H9 (cell line): ENCODE data around the gene MAP2. TPM values are rescaled to one million over a fixed set of nuclear protein-coding genes. Genes with fewer than 3 reads are reported as not detected.

Experiments used
- DNase-seq: peaks from one replicate; pipeline ENCODE4 v3.0.0-alpha.2; 2017
- H2AFZ ChIP-seq: one replicate; pipeline ENCODE4 v1.6.1; 2013; ENCODE audit warnings: mild to moderate bottlenecking, low read length, control low read depth, moderate library complexity
- H2AK5ac ChIP-seq: 2 replicates; pipeline ENCODE4 v1.6.1; 2013; ENCODE audit warnings: low read length, control low read depth, mixed read lengths; ENCODE audit not compliant: insufficient read length
- H2BK120ac ChIP-seq: one replicate; pipeline ENCODE4 v1.6.1; 2013; ENCODE audit warnings: low read depth, mild to moderate bottlenecking, low read length, control low read depth, inconsistent platforms; ENCODE audit not compliant: poor library complexity, severe bottlenecking
- H2BK12ac ChIP-seq: 2 replicates; pipeline ENCODE4 v1.6.1; 2013; ENCODE audit warnings: low read length, control low read depth, mixed read lengths, low read depth; ENCODE audit not compliant: insufficient read length
- H2BK15ac ChIP-seq: 2 replicates; pipeline ENCODE4 v1.6.1; 2013; ENCODE audit warnings: low read depth, low read length, control low read depth
- H2BK20ac ChIP-seq: one replicate; pipeline ENCODE4 v1.6.1; 2013; ENCODE audit warnings: low read depth, mild to moderate bottlenecking, low read length, control low read depth, inconsistent platforms; ENCODE audit not compliant: poor library complexity, severe bottlenecking
- H2BK5ac ChIP-seq: 2 replicates; pipeline ENCODE4 v1.6.1; 2013; ENCODE audit warnings: low read length, control low read depth, mixed read lengths; ENCODE audit not compliant: insufficient read length
- H3K14ac ChIP-seq: 2 replicates; pipeline ENCODE4 v1.6.1; 2013; ENCODE audit warnings: low read length, control low read depth; ENCODE audit not compliant: insufficient read depth
- H3K18ac ChIP-seq: 2 replicates; pipeline ENCODE4 v1.6.1; 2013; ENCODE audit warnings: low read depth, mild to moderate bottlenecking, mixed read lengths, low read length, control low read depth; ENCODE audit not compliant: insufficient read length
- H3K23ac ChIP-seq: 2 replicates; pipeline ENCODE4 v1.6.1; 2013; ENCODE audit warnings: low read length, control low read depth, mixed read lengths, low read depth; ENCODE audit not compliant: insufficient read length
- H3K23me2 ChIP-seq: 2 replicates; pipeline ENCODE4 v1.6.1; 2013; ENCODE audit warnings: low read depth, mild to moderate bottlenecking, mixed read lengths, low read length, control low read depth; ENCODE audit not compliant: insufficient read length, poor library complexity, severe bottlenecking
- H3K27ac ChIP-seq: 2 replicates; pipeline ENCODE4 v1.5.1; 2013; ENCODE audit warnings: low read length, control low read depth, mixed read lengths, low read depth; ENCODE audit not compliant: insufficient read length
- H3K27me3 ChIP-seq: 2 replicates; pipeline ENCODE4 v1.6.1; 2013; ENCODE audit warnings: low read length, control low read depth, inconsistent platforms; ENCODE audit not compliant: insufficient read depth
- H3K4ac ChIP-seq: 2 replicates; pipeline ENCODE4 v1.6.1; 2013; ENCODE audit warnings: low read depth, mild to moderate bottlenecking, control low read depth, inconsistent platforms, low read length, moderate library complexity
- H3K4me1 ChIP-seq: 2 replicates; pipeline ENCODE4 v1.6.1; 2013; ENCODE audit warnings: low read length, control low read depth, inconsistent platforms; ENCODE audit not compliant: insufficient read depth
- H3K4me2 ChIP-seq: 2 replicates; pipeline ENCODE4 v1.6.1; 2013; ENCODE audit warnings: low read length, control low read depth, mixed read lengths; ENCODE audit not compliant: insufficient read length, insufficient read depth
- H3K56ac ChIP-seq: 2 replicates; pipeline ENCODE4 v1.6.1; 2013; ENCODE audit warnings: low read depth, mild to moderate bottlenecking, mixed read lengths, low read length, control low read depth; ENCODE audit not compliant: insufficient read length
- H3K79me1 ChIP-seq: 2 replicates; pipeline ENCODE4 v1.6.1; 2013; ENCODE audit warnings: low read depth, mild to moderate bottlenecking, moderate library complexity, low read length, control low read depth, inconsistent platforms; ENCODE audit not compliant: insufficient read depth, poor library complexity, severe bottlenecking
- H3K79me2 ChIP-seq: 2 replicates; pipeline ENCODE4 v1.6.1; 2013; ENCODE audit warnings: low read length, control low read depth, inconsistent platforms; ENCODE audit not compliant: insufficient read depth
- H3K9ac ChIP-seq: 2 replicates; pipeline ENCODE4 v1.6.1; 2013; ENCODE audit warnings: low read length, control low read depth, mixed read lengths; ENCODE audit not compliant: insufficient read length; ENCODE audit errors: extremely low read depth
- H3K9me3 ChIP-seq: one replicate; pipeline ENCODE4 v1.6.1; 2013; ENCODE audit warnings: low read depth, low read length, inconsistent platforms; ENCODE audit not compliant: control insufficient read depth
- H3T11ph ChIP-seq: one replicate; pipeline ENCODE4 v1.6.1; 2013; ENCODE audit warnings: mild to moderate bottlenecking, low read length, control low read depth, inconsistent platforms
- H4K20me1 ChIP-seq: one replicate; pipeline ENCODE4 v1.6.1; 2013; ENCODE audit not compliant: control insufficient read depth, insufficient read length, insufficient read depth
- H4K5ac ChIP-seq: 2 replicates; pipeline ENCODE4 v1.6.1; 2013; ENCODE audit warnings: low read depth, mild to moderate bottlenecking, mixed read lengths, low read length, control low read depth; ENCODE audit not compliant: insufficient read length
- H4K8ac ChIP-seq: replicated peaks from 2 replicates; pipeline ENCODE4 v1.6.1; 2013; ENCODE audit warnings: low read length, control low read depth, mixed read lengths, low read depth; ENCODE audit not compliant: insufficient read length
- H4K91ac ChIP-seq: 2 replicates; pipeline ENCODE4 v1.6.1; 2013; ENCODE audit warnings: low read depth, mild to moderate bottlenecking, moderate library complexity, mixed read lengths, low read length, control low read depth; ENCODE audit not compliant: insufficient read length
- H3K27ac Mint-ChIP-seq, 3 experiments: 2 replicates in 2 of 3; 3 replicates in 1 of 3; pipeline ENCODE4 v1.8.0; 2020 to 2021; ENCODE audit warnings: mixed read lengths in 3 of 3, mild to moderate bottlenecking in 1 of 3, moderate library complexity in 1 of 3
- H3K27me3 Mint-ChIP-seq: 2 replicates; pipeline ENCODE4 v1.8.0; 2021; ENCODE audit warnings: low read depth, mild to moderate bottlenecking, moderate library complexity, mixed read lengths
- H3K36me3 Mint-ChIP-seq, 3 experiments: 2 replicates in 2 of 3; 3 replicates in 1 of 3; pipeline ENCODE4 v1.8.0; 2020 to 2021; ENCODE audit warnings: low read depth in 3 of 3, mixed read lengths in 3 of 3; ENCODE audit not compliant: insufficient read depth in 1 of 3
- H3K4me1 Mint-ChIP-seq, 2 experiments: 2 replicates each; pipeline ENCODE4 v1.8.0; 2020; ENCODE audit warnings: mixed read lengths in 2 of 2
- H3K4me3 Mint-ChIP-seq, 2 experiments: 2 replicates in 1 of 2; 3 replicates in 1 of 2; pipeline ENCODE4 v1.8.0; 2020 to 2021; ENCODE audit warnings: mild to moderate bottlenecking in 2 of 2, mixed read lengths in 2 of 2, moderate library complexity in 1 of 2
- H3K9me3 Mint-ChIP-seq, 2 experiments: 2 replicates in 1 of 2; 3 replicates in 1 of 2; pipeline ENCODE4 v1.8.0; 2020; ENCODE audit warnings: mild to moderate bottlenecking in 2 of 2, mixed read lengths in 2 of 2, moderate library complexity in 1 of 2
- WGBS: extraction: QIAGEN DNeasy Blood & Tissue Kit; methylation state at CpG from one replicate; pipeline ENCODE4 v1.1.7; 2013; ENCODE audit warnings: missing lambda C conversion rate, low lambda C conversion rate, mixed read lengths; ENCODE audit not compliant: insufficient read length; ENCODE audit errors: extremely low coverage; 5-methylcytosine and 5-hydroxymethylcytosine counted together
- total RNA-seq: library from RNA; stranded (reverse); gene quantifications from 2 replicates; pipeline ENCODE4 v1.2.1, GENCODE V29; 2021
- TF ChIP-seq, protein P1 (sequence below): fragments of 200-600 bp; sonication (generic); conservative IDR thresholded peaks from 3 replicates; pipeline ENCODE4 v1.8.0; 2021; ENCODE audit warnings: antibody characterized with exemption, mild to moderate bottlenecking

MAP2 gene
- total RNA-seq, 1 experiment from 2014 or later: 0.87 TPM

DNA sequence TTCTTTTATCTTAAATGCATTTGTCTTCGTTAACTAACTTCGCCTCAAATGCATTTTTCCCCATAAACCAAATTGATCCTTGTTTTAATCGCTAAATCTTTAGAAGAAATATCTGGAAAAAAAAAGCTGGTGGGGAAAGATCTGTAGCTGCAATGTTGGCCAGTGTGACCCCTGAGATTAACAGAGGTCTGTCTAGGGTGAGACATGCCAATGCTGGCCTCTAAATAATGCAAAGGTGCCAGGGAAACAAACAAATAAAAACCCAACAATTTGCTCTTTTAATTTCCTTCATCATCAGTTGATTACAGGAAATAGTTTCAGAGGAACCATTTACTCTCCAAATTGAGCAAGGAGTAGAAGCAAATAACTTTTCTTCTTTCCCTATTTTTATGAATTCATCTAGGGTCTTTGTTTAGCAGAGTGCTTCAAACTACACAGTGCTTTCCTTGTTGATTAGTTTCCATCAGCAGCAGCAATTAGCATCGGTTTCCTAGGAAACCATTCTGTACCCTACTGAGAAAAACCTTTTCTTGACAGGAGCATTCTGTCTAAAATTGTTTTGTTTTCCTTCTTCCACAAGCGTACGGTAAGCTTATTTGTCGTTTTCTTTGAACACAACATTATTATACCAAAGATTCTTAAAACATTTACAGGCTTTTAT lies 247.3 kb downstream of the MAP2 start:
- no peaks in the 10 kb centered on the region for H3K9me3 ChIP-seq
- no peak overlapping the region for H3K9ac ChIP-seq
- H3K4ac ChIP-seq: no peak overlapping the region
- TF ChIP-seq, protein P1, sequence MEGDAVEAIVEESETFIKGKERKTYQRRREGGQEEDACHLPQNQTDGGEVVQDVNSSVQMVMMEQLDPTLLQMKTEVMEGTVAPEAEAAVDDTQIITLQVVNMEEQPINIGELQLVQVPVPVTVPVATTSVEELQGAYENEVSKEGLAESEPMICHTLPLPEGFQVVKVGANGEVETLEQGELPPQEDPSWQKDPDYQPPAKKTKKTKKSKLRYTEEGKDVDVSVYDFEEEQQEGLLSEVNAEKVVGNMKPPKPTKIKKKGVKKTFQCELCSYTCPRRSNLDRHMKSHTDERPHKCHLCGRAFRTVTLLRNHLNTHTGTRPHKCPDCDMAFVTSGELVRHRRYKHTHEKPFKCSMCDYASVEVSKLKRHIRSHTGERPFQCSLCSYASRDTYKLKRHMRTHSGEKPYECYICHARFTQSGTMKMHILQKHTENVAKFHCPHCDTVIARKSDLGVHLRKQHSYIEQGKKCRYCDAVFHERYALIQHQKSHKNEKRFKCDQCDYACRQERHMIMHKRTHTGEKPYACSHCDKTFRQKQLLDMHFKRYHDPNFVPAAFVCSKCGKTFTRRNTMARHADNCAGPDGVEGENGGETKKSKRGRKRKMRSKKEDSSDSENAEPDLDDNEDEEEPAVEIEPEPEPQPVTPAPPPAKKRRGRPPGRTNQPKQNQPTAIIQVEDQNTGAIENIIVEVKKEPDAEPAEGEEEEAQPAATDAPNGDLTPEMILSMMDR: no peak
- Mint-ChIP-seq H3K27ac (no peak overlapping the region; a peak in 1 of 7 replicates), H3K9me3 (no peaks in the 10 kb centered on the region), H3K27me3 (no peaks in the 10 kb centered on the region), H3K4me1 (peaks cover 17% of the 10 kb centered on the region in 2 experiments), H3K36me3 (no peaks in the 10 kb centered on the region), H3K4me3 (no peak overlapping the region)
- H3K4me1 ChIP-seq: no peaks in the 10 kb centered on the region; the same call in 1 of the 2 replicates
- no peak overlapping the region for H4K8ac ChIP-seq
- H2BK120ac ChIP-seq: no peak overlapping the region
- no peak overlapping the region for H3K56ac ChIP-seq
- no peaks in the 10 kb centered on the region for H4K20me1 ChIP-seq
- H4K5ac ChIP-seq: no peak overlapping the region
- H3K79me1 ChIP-seq: no peaks in the 10 kb centered on the region
- H3K79me2 ChIP-seq: no peaks in the 10 kb centered on the region
- H3K23me2 ChIP-seq: no peaks in the 10 kb centered on the region
- no peak overlapping the region for H3K18ac ChIP-seq
- H2AK5ac ChIP-seq: no peak overlapping the region
- no peak overlapping the region for H2BK12ac ChIP-seq
- H3K27me3 ChIP-seq: no peaks in the 10 kb centered on the region
- no peak overlapping the region for H3K27ac ChIP-seq
- H3K23ac ChIP-seq: no peak overlapping the region
- no peak overlapping the region for H3T11ph ChIP-seq
- H2BK5ac ChIP-seq: no peak overlapping the region
- no peak overlapping the region for H2AFZ ChIP-seq
- H3K14ac ChIP-seq: no peak overlapping the region
- no peak overlapping the region for H2BK20ac ChIP-seq
- no peak overlapping the region for H4K91ac ChIP-seq
- WGBS: no CpG with 5 or more reads among the region's 7 CpGs
- H3K4me2 ChIP-seq: no peak overlapping the region
- H2BK15ac ChIP-seq: no peak overlapping the region
- no peak for DNase-seq
